IMR-90 (cell line): ENCODE results near the gene PATE1. TPM values are rescaled to one million over a fixed set of nuclear protein-coding genes. Genes with fewer than 3 reads are reported as not detected.

Source experiments
- ATAC-seq: fragments of 200-7000 bp; cut with Tn5 transposase; 2 replicates; pipeline ENCODE4 v1.9.1; 2020; ENCODE audit warnings: low read depth, mild to moderate bottlenecking, moderate library complexity
- BruUV-seq: library from RNA; stranded (reverse); fragments of 400-500 nt; replicated peaks from 2 replicates; lab custom pipeline; 2021; lab: Mats Ljungman, UMichigan
- CTCF ChIA-PET: fragments of 300-600 bp; formaldehyde crosslinking; extraction: SDS; loops from one replicate; lab custom pipeline; 2021; ENCODE audit warnings: antibody characterized with exemption; lab: Yijun Ruan, JAX
- POLR2A ChIA-PET: fragments of 300-600 bp; sonication (Branson Sonifier 250); formaldehyde crosslinking; loops from one replicate; lab custom pipeline; 2022; ENCODE audit warnings: antibody characterized with exemption; ENCODE audit not compliant: unreplicated experiment; lab: Charles Lee
- DNase-seq: peaks from one replicate; pipeline ENCODE4 v3.0.0; 2013
- H2AFZ ChIP-seq: replicated peaks from 2 replicates; pipeline ENCODE3; 2013; ENCODE audit warnings: low read length, mild to moderate bottlenecking; ENCODE audit not compliant: poor library complexity
- H2AK5ac ChIP-seq: 2 replicates; pipeline ENCODE4 v1.6.1; 2013; ENCODE audit warnings: low read depth, low read length, inconsistent platforms
- H2AK9ac ChIP-seq: replicated peaks from 2 replicates; pipeline ENCODE3; 2013; ENCODE audit warnings: mild to moderate bottlenecking, low read depth, low read length, moderate library complexity; ENCODE audit not compliant: poor library complexity
- H2BK120ac ChIP-seq: 2 replicates; pipeline ENCODE4 v1.6.1; 2013; ENCODE audit warnings: low read depth, low read length, inconsistent platforms
- H2BK15ac ChIP-seq: 3 replicates; pipeline ENCODE4 v1.6.1; 2013; ENCODE audit warnings: low read depth, low read length, inconsistent platforms
- H2BK20ac ChIP-seq: 2 replicates; pipeline ENCODE4 v1.6.1; 2013; ENCODE audit warnings: low read depth, mild to moderate bottlenecking, inconsistent platforms, low read length, moderate library complexity
- H2BK5ac ChIP-seq: 2 replicates; pipeline ENCODE4 v1.6.1; 2013; ENCODE audit warnings: mild to moderate bottlenecking, low read depth, low read length, inconsistent platforms; ENCODE audit not compliant: poor library complexity, severe bottlenecking
- H3K14ac ChIP-seq: replicated peaks from 2 replicates; pipeline ENCODE4 v1.6.1; 2013; ENCODE audit warnings: low read depth, low read length, inconsistent platforms
- H3K18ac ChIP-seq: 2 replicates; pipeline ENCODE4 v1.6.1; 2013; ENCODE audit warnings: low read depth, low read length, control low read depth
- H3K23ac ChIP-seq: 2 replicates; pipeline ENCODE4 v1.6.1; 2013; ENCODE audit warnings: low read depth, low read length, inconsistent platforms
- H3K27ac ChIP-seq: 2 replicates; pipeline ENCODE4 v1.5.1; 2013; ENCODE audit warnings: mild to moderate bottlenecking, control low read depth, low read length; ENCODE audit not compliant: insufficient read depth
- H3K27me3 ChIP-seq: 2 replicates; pipeline ENCODE4 v1.6.1; 2013; ENCODE audit warnings: low read length; ENCODE audit not compliant: control insufficient read depth, insufficient read depth
- H3K36me3 ChIP-seq: 2 replicates; pipeline ENCODE4 v1.6.1; 2013; ENCODE audit warnings: low read length, mixed read lengths; ENCODE audit not compliant: control insufficient read depth, insufficient read depth
- H3K4ac ChIP-seq: 2 replicates; pipeline ENCODE4 v1.6.1; 2013; ENCODE audit warnings: low read depth, low read length, inconsistent platforms
- H3K4me1 ChIP-seq: 2 replicates; pipeline ENCODE4 v1.6.1; 2013; ENCODE audit warnings: low read length, mixed read lengths; ENCODE audit not compliant: control insufficient read depth, insufficient read depth
- H3K4me2 ChIP-seq: 2 replicates; pipeline ENCODE4 v1.6.1; 2013; ENCODE audit warnings: low read depth, mild to moderate bottlenecking, control low read depth, low read length, moderate library complexity
- H3K4me3 ChIP-seq: 2 replicates; pipeline ENCODE4 v1.5.1; 2013; ENCODE audit warnings: low read depth, mild to moderate bottlenecking, control low read depth, low read length, moderate library complexity; ENCODE audit not compliant: insufficient read depth
- H3K56ac ChIP-seq: 2 replicates; pipeline ENCODE4 v1.6.1; 2013; ENCODE audit warnings: low read length, inconsistent platforms; ENCODE audit not compliant: insufficient read depth; ENCODE audit errors: extremely low read depth
- H3K79me1 ChIP-seq, 2 experiments: 2 replicates each; pipeline ENCODE4 v1.6.1; 2013; ENCODE audit warnings: low read length in 2 of 2, inconsistent platforms in 1 of 2, low read depth in 1 of 2
- H3K9ac ChIP-seq: 2 replicates; pipeline ENCODE4 v1.6.1; 2013; ENCODE audit warnings: low read depth, low read length, control low read depth
- H3K9me1 ChIP-seq: 2 replicates; pipeline ENCODE4 v1.6.1; 2013; ENCODE audit warnings: low read length, inconsistent platforms; ENCODE audit not compliant: insufficient read depth
- H3K9me3 ChIP-seq: 2 replicates; pipeline ENCODE4 v1.6.1; 2013; ENCODE audit warnings: low read length; ENCODE audit not compliant: control insufficient read depth, insufficient read depth
- H4K20me1 ChIP-seq: 2 replicates; pipeline ENCODE4 v1.6.1; 2013; ENCODE audit warnings: low read length, inconsistent platforms; ENCODE audit not compliant: insufficient read depth
- H4K5ac ChIP-seq: 2 replicates; pipeline ENCODE4 v1.6.1; 2013; ENCODE audit warnings: mild to moderate bottlenecking, low read depth, low read length, control low read depth
- H4K8ac ChIP-seq, 2 experiments: 2 replicates each; pipeline ENCODE4 v1.6.1; 2013; ENCODE audit warnings: low read depth in 2 of 2, low read length in 2 of 2, control low read depth in 1 of 2, inconsistent platforms in 1 of 2
- H4K91ac ChIP-seq: 2 replicates; pipeline ENCODE4 v1.6.1; 2013; ENCODE audit warnings: low read depth, low read length, inconsistent platforms; ENCODE audit not compliant: insufficient read depth
- CEBPB ChIP-seq: IDR thresholded peaks from 2 replicates; pipeline ENCODE4 v1.6.1; 2012; ENCODE audit warnings: low read depth, low read length, improper control_type of control experiment
- MXI1 ChIP-seq: IDR thresholded peaks from 2 replicates; pipeline ENCODE4 v1.6.1; 2012; ENCODE audit warnings: low read depth, mild to moderate bottlenecking, low read length, moderate library complexity, borderline replicate concordance
- RFX5 ChIP-seq: IDR thresholded peaks from 2 replicates; pipeline ENCODE4 v1.8.0; 2012; ENCODE audit warnings: low read depth, mild to moderate bottlenecking, low read length, moderate library complexity
- USF2 ChIP-seq: fragments of 150-350 bp; IDR thresholded peaks from 2 replicates; pipeline ENCODE4 v1.6.1; 2017; ENCODE audit warnings: mild to moderate bottlenecking, antibody characterized with exemption, low read length, low read depth
- WGBS, 2 experiments: methylation state at CpG; one replicate each; pipeline versions ENCODE4 v1.1.5 to v1.1.7; 2013; ENCODE audit warnings: missing lambda C conversion rate in 2 of 2; ENCODE audit not compliant: insufficient read length in 1 of 2; ENCODE audit errors: extremely low coverage in 2 of 2; 5-methylcytosine and 5-hydroxymethylcytosine counted together
- dilution Hi-C: fragments of 300-500 bp; cut with HindIII; formaldehyde crosslinking; loops from one replicate; pipeline ENCODE4 v1.14.3; 2018; ENCODE audit warnings: low sequenced_read_pairs; ENCODE audit not compliant: unreplicated experiment
- in situ Hi-C: fragments of 300-500 bp; cut with MboI; formaldehyde crosslinking; loops from 3 replicates; pipeline ENCODE4 v1.14.3; 2019; ENCODE audit warnings: low sequenced_read_pairs, inconsistent platforms, mixed read lengths
- intact Hi-C: fragments of 100-400 bp; cut with micrococcal nuclease; formaldehyde crosslinking; loops from 2 replicates; pipeline ENCODE4 v1.10.0; 2022
- polyA plus RNA-seq, 3 experiments: library from polyadenylated mRNA; depleted of rRNA; stranded (reverse); fragments of >200 nt; gene quantifications; 2 replicates each; pipeline ENCODE4 v1.2.3, GENCODE V29; 2012; ENCODE audit warnings: low replicate concordance in 1 of 3
- total RNA-seq: library from RNA; depleted of rRNA; stranded (reverse); fragments of >200 nt; gene quantifications from 2 replicates; pipeline ENCODE4 v1.2.3, GENCODE V29; 2012; rRNA removed

Gene PATE1
- total and polyA plus RNA-seq, 2 of the 4 experiments (the other 2 are of a cell fraction): not detected

- DNase-seq: no peak
- ChIA-PET CTCF (no interaction called here), POLR2A (no interaction called here)
- no peak overlapping the region for H2BK120ac ChIP-seq
- H3K56ac ChIP-seq: no peak overlapping the region
- BruUV-seq: no TSS peak
- intact Hi-C loops (no loop called here), dilution Hi-C loops (no loop called here), in situ Hi-C loops (no loop called here)
- H3K9me1 ChIP-seq: no peaks in the 10 kb centered on the region
- no peak overlapping the region for H3K9ac ChIP-seq
- H3K9me3 ChIP-seq: no peaks in the 10 kb centered on the region; the same call in 1 of the 2 replicates
- H3K4me2 ChIP-seq: no peak overlapping the region
- H2AK9ac ChIP-seq: no peak overlapping the region
- no peak overlapping the region for H4K5ac ChIP-seq
- no peaks in the 10 kb centered on the region for H4K20me1 ChIP-seq
- H2BK15ac ChIP-seq: no peak overlapping the region
- no peaks in the 10 kb centered on the region for H3K36me3 ChIP-seq
- no peak overlapping the region for H3K4ac ChIP-seq
- no peak overlapping the region for H3K23ac ChIP-seq
- no peak overlapping the region for H3K4me3 ChIP-seq
- WGBS, 2 experiments: 0% methylated on average over 1 of the region's 4 CpGs; no CpG with 5 or more reads in 1 of the 2 experiments
- TF ChIP-seq CEBPB: no peak
- TF ChIP-seq MXI1: no peak
- no peak for TF ChIP-seq RFX5
- TF ChIP-seq USF2: no peak
- H2AFZ ChIP-seq: no peak overlapping the region
- H2BK5ac ChIP-seq: no peak overlapping the region
- H2BK20ac ChIP-seq: no peak overlapping the region
- H3K27me3 ChIP-seq: no peaks in the 10 kb centered on the region
- no peak overlapping the region for H3K18ac ChIP-seq
- ATAC-seq: no peak
- no peak overlapping the region for H2AK5ac ChIP-seq
- H3K14ac ChIP-seq: no peak overlapping the region
- H3K27ac ChIP-seq: no peak overlapping the region
- H4K8ac ChIP-seq: no peak overlapping the region
- H4K91ac ChIP-seq: no peak overlapping the region
- H3K79me1 ChIP-seq: no peaks in the 10 kb centered on the region
- no peaks in the 10 kb centered on the region for H3K4me1 ChIP-seq
Observed at GRCh38 chr11:125797641-125798040, 51.6 kb downstream of the PATE1 start.

Other genes with a start within 250 kb of the PATE1 start
- 95.9 and 122 TPM in 2 replicates for gene EI24, start 176.8 kb upstream of the PATE1 start, total RNA-seq
- gene EI24, start 176.8 kb upstream of the PATE1 start, polyA plus RNA-seq (2012; rRNA removed): 82.6 and 89.7 TPM in 2 replicates
- gene STT3A, start 153.4 kb upstream of the PATE1 start, total RNA-seq: 346 and 387 TPM in 2 replicates
- 180 and 184 TPM in 2 replicates for gene STT3A, start 153.4 kb upstream of the PATE1 start, polyA plus RNA-seq (2012; rRNA removed)
- 22.6 and 30.3 TPM in 2 replicates for gene CHEK1, start 121.1 kb upstream of the PATE1 start, total RNA-seq
- 15.9 and 16.0 TPM in 2 replicates for gene CHEK1, start 121.1 kb upstream of the PATE1 start, polyA plus RNA-seq (2012; rRNA removed)
- gene ACRV1, start 65.4 kb upstream of the PATE1 start, total RNA-seq: not detected in 2 replicates
- gene ACRV1, start 65.4 kb upstream of the PATE1 start, polyA plus RNA-seq (2012; rRNA removed): not detected in 2 replicates
- under 0.01 TPM in 1 of 2 replicates, not detected in the other for gene PATE2, start 32.5 kb downstream of the PATE1 start, total RNA-seq
- not detected in 2 replicates for gene PATE2, start 32.5 kb downstream of the PATE1 start, polyA plus RNA-seq (2012; rRNA removed)
- not detected in 2 replicates for gene PATE3, start 41.8 kb downstream of the PATE1 start, total RNA-seq
- not detected in 2 replicates for gene PATE3, start 41.8 kb downstream of the PATE1 start, polyA plus RNA-seq (2012; rRNA removed)
- gene PATE4, start 87.0 kb downstream of the PATE1 start, total RNA-seq: not detected in 2 replicates
- gene PATE4, start 87.0 kb downstream of the PATE1 start, polyA plus RNA-seq (2012; rRNA removed): not detected in 2 replicates
- 8.1 and 11.7 TPM in 2 replicates for gene HYLS1, start 141.4 kb downstream of the PATE1 start, total RNA-seq
- 4.8 and 5.1 TPM in 2 replicates for gene HYLS1, start 141.4 kb downstream of the PATE1 start, polyA plus RNA-seq (2012; rRNA removed)
- 11.7 and 16.4 TPM in 2 replicates for gene PUS3, start 156.9 kb downstream of the PATE1 start, total RNA-seq
- 5.6 and 6.1 TPM in 2 replicates for gene PUS3, start 156.9 kb downstream of the PATE1 start, polyA plus RNA-seq (2012; rRNA removed)
- gene DDX25, start 158.2 kb downstream of the PATE1 start, total RNA-seq: under 0.01 TPM in 1 of 2 replicates, not detected in the other
- gene DDX25, start 158.2 kb downstream of the PATE1 start, polyA plus RNA-seq (2012; rRNA removed): not detected in 2 replicates
- gene VSIG10L2, start 199.8 kb downstream of the PATE1 start, total RNA-seq: under 0.01 TPM in 1 of 2 replicates, not detected in the other
- not detected in 2 replicates for gene VSIG10L2, start 199.8 kb downstream of the PATE1 start, polyA plus RNA-seq (2012; rRNA removed)